Measurements from ENCODE around the gene TLR9. TPM values are rescaled to one million over a fixed set of nuclear protein-coding genes. Genes with fewer than 3 reads are reported as not detected.

The TLR9 gene
- total RNA-seq, 1 experiment from 2014 or later, result not detected

DNA sequence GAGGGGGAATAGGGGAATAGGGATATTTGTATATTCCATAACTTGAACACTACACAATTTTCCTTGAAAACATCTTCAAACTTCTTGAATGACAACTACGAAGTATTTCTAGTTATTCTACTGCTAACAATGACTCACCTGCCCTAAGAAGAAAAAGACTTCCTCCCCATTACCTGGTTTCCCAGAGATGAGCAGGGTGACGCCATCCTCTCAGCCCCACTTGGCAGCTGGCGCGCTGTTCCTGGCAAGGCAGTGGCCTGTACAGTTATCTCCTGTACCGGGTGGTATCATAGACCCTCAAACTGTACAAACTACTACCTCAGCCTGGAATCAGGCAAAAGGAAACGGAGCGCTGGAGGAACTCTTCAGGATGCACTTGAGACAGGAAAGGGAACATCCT is 42.6 kb upstream of the TLR9 start:
- H3K4me1 ChIP-seq (ENCODE audit: insufficient read depth, low read length), result no peaks in the 10 kb centered on the region
- H3K4me1 Mint-ChIP-seq, result no peaks in the 10 kb centered on the region
- no peak overlapping the region for H2BK15ac ChIP-seq (ENCODE audit: low read depth, low read length)
- no peak overlapping the region for H4K91ac ChIP-seq (ENCODE audit: insufficient read length, low read depth, low read length)
- no peak overlapping the region for H4K5ac ChIP-seq (ENCODE audit: insufficient read length, low read depth, low read length)
- no peak overlapping the region for H3K27ac ChIP-seq (ENCODE audit: insufficient read length, low read depth, low read length)
- no peak overlapping the region for H3K4me3 Mint-ChIP-seq
- no peak overlapping the region for H2BK5ac ChIP-seq (ENCODE audit: insufficient read length, low read length)
- H3K9ac ChIP-seq (ENCODE audit: extremely low read depth, insufficient read length, low read length), result no peak overlapping the region
- no peak overlapping the region for H2BK20ac ChIP-seq (ENCODE audit: low read depth, low read length, poor library complexity, severe bottlenecking)
- no peaks in the 10 kb centered on the region for H4K20me1 ChIP-seq (ENCODE audit: control insufficient read depth, insufficient read depth, insufficient read length)
- H3K4ac ChIP-seq (ENCODE audit: low read depth, low read length), result no peak overlapping the region
- peaks cover 9% of the 10 kb centered on the region for H3K79me1 ChIP-seq (ENCODE audit: insufficient read depth, low read depth, low read length, poor library complexity, severe bottlenecking)
- no peak overlapping the region for H2BK120ac ChIP-seq (ENCODE audit: low read depth, low read length, poor library complexity, severe bottlenecking)
- no peak overlapping the region for H3K18ac ChIP-seq (ENCODE audit: insufficient read length, low read depth, low read length)
- H3K23ac ChIP-seq (ENCODE audit: insufficient read length, low read depth, low read length), result no peak overlapping the region
- TF ChIP-seq, protein P1, sequence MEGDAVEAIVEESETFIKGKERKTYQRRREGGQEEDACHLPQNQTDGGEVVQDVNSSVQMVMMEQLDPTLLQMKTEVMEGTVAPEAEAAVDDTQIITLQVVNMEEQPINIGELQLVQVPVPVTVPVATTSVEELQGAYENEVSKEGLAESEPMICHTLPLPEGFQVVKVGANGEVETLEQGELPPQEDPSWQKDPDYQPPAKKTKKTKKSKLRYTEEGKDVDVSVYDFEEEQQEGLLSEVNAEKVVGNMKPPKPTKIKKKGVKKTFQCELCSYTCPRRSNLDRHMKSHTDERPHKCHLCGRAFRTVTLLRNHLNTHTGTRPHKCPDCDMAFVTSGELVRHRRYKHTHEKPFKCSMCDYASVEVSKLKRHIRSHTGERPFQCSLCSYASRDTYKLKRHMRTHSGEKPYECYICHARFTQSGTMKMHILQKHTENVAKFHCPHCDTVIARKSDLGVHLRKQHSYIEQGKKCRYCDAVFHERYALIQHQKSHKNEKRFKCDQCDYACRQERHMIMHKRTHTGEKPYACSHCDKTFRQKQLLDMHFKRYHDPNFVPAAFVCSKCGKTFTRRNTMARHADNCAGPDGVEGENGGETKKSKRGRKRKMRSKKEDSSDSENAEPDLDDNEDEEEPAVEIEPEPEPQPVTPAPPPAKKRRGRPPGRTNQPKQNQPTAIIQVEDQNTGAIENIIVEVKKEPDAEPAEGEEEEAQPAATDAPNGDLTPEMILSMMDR (conservative IDR thresholded peaks at IDR 0.05), result no peak
- no peak overlapping the region for H3K56ac ChIP-seq (ENCODE audit: insufficient read length, low read depth, low read length)
- no peaks in the 10 kb centered on the region for H3K9me3 Mint-ChIP-seq
- H3K9me3 ChIP-seq (ENCODE audit: control insufficient read depth, low read depth, low read length), result no peaks in the 10 kb centered on the region
- WGBS (ENCODE audit: extremely low coverage, insufficient read length, low lambda C conversion rate), result no CpG with 5 or more reads among the region's 7 CpGs
- no peak overlapping the region for H2AK5ac ChIP-seq (ENCODE audit: insufficient read length, low read length)
- H3K23me2 ChIP-seq (ENCODE audit: insufficient read length, low read depth, low read length, poor library complexity, severe bottlenecking), result no peaks in the 10 kb centered on the region
- H3K4me2 ChIP-seq (ENCODE audit: insufficient read depth, insufficient read length, low read length), result no peak overlapping the region
- H3K27me3 ChIP-seq (ENCODE audit: insufficient read depth, low read length), result no peaks in the 10 kb centered on the region
- no peak overlapping the region for H4K8ac ChIP-seq (replicated peaks; ENCODE audit: insufficient read length, low read depth, low read length)
- no peak for DNase-seq
- no peak overlapping the region for H3K14ac ChIP-seq (ENCODE audit: insufficient read depth, low read length)
- no peaks in the 10 kb centered on the region for H3K27me3 Mint-ChIP-seq (ENCODE audit: low read depth)
- no peak overlapping the region for H2BK12ac ChIP-seq (ENCODE audit: insufficient read length, low read depth, low read length)
- no peak overlapping the region for H2AFZ ChIP-seq (ENCODE audit: low read length)
- H3K79me2 ChIP-seq (ENCODE audit: insufficient read depth, low read length), result peaks cover 19% of the 10 kb centered on the region; the same call in 1 of the 2 replicates
- no peak overlapping the region for H3T11ph ChIP-seq (ENCODE audit: low read length)
- no peak overlapping the region for H3K27ac Mint-ChIP-seq
- peaks cover 42 to 83% (median 77%) of the 10 kb centered on the region in 3 experiments; a peak in 6 of 7 replicates for H3K36me3 Mint-ChIP-seq (ENCODE audit: insufficient read depth in 1 of 3, low read depth in 3 of 3)
